ENCODE results near the gene ADCY1. TPM values are rescaled to one million over a fixed set of nuclear protein-coding genes. Genes with fewer than 3 reads are reported as not detected.

The ADCY1 gene
- total RNA-seq, 2 donors from 2014 or later, result 1.1 TPM

DNA sequence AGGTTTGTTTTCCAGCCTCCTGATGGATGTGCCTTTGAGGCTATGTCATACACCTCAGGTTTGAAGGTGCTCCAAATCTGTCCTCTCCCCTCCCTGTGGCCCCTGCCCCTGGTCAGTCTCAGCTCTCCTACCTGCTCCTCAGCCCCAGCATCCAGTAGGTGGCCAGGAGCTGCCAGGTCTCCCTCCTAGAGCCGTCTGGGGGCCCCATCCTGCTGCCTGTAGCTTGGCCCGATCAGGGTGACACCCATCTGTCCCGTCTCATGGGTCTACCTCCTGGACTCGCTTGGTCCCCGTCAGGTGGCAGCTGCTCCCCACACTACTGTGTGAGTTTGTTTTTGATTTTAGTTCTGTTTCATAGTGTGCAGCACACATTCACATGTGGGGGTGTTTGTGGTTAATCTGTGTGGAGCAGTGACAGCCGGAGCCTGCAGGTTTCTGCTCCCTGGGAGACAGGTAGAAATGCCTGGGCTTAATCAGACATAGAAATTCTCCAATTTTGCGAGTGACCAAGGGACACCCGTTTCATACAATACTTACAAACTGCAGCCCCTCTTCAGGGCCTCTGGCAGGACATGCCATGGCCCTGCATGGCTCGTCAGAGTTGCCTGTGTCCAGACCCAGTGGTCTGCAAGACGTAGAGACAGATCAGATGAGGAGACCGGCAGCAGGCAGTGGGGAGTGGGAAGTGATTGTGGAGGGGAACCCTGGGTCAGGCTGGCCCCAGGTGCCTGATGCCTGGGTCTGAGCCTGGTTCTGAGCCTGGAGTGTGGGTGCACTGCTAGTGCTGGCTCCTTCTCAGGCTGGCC is 17.1 kb downstream of the ADCY1 start:
- TF ChIP-seq, protein P1, sequence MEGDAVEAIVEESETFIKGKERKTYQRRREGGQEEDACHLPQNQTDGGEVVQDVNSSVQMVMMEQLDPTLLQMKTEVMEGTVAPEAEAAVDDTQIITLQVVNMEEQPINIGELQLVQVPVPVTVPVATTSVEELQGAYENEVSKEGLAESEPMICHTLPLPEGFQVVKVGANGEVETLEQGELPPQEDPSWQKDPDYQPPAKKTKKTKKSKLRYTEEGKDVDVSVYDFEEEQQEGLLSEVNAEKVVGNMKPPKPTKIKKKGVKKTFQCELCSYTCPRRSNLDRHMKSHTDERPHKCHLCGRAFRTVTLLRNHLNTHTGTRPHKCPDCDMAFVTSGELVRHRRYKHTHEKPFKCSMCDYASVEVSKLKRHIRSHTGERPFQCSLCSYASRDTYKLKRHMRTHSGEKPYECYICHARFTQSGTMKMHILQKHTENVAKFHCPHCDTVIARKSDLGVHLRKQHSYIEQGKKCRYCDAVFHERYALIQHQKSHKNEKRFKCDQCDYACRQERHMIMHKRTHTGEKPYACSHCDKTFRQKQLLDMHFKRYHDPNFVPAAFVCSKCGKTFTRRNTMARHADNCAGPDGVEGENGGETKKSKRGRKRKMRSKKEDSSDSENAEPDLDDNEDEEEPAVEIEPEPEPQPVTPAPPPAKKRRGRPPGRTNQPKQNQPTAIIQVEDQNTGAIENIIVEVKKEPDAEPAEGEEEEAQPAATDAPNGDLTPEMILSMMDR (IDR thresholded peaks at IDR 0.05), result no peak
- H3K36me3 ChIP-seq, result no peaks in the 10 kb centered on the region
- peak; percentile 13 for DNase-seq
- H3K4me1 ChIP-seq, result no peaks in the 10 kb centered on the region
- intact Hi-C loops (cut with DNase I), result no loop called here
- no peak overlapping the region for H3K9ac ChIP-seq (ENCODE audit: low read depth in 2 of 2, low read length in 2 of 2)
- no peaks in the 10 kb centered on the region for H3K9me3 ChIP-seq
- H3K4me3 ChIP-seq, result no peak overlapping the region
- H3K27ac ChIP-seq, result no peak overlapping the region
- no peaks in the 10 kb centered on the region for H3K27me3 ChIP-seq

DNA sequence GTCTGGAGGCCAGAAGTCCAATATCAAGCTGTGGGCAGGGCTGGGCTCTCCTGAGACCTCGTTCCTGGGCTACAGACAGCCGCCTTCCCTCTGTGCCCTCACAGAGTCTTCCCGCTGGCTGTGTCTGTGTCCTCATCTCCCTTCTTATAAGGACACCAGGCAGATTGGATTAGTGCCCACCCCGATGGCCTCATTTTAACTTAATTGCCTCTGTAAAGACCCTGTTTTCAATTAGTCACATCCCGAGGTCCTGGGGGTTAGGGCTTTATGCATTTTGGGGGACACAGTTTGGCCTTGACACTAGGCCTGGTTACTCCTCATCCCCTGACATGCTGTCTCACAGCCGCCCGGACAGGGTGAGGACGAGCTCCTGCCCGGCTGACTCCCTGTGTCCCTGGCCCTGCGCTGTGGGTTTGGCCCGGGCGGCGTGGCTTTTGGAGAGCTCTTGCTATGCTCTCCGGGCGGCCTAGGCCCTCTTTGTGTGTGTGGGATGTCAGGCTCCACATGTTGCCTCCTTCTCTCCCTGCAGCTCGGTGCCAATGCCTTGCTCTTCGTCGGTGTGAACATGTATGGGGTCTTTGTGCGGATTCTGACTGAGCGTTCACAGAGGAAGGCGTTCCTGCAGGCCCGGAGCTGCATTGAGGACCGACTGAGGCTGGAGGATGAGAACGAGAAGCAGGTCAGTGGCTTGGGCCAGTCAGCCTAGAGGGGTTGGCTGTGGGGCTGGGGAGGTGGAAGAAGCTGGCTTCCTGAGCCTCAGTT is 18.2 kb downstream of the ADCY1 start:
- no peak overlapping the region for H3K9ac ChIP-seq (ENCODE audit: low read depth in 2 of 2, low read length in 2 of 2)
- H3K9me3 ChIP-seq, result no peaks in the 10 kb centered on the region
- H3K27ac ChIP-seq, result no peak overlapping the region
- TF ChIP-seq, protein P1 (IDR thresholded peaks at IDR 0.05), result no peak
- intact Hi-C loops (cut with DNase I), result no loop called here
- DNase-seq, result peak; percentile 15
- H3K4me1 ChIP-seq, result no peaks in the 10 kb centered on the region
- no peak overlapping the region for H3K4me3 ChIP-seq
- H3K27me3 ChIP-seq, result no peaks in the 10 kb centered on the region
- no peaks in the 10 kb centered on the region for H3K36me3 ChIP-seq

DNA sequence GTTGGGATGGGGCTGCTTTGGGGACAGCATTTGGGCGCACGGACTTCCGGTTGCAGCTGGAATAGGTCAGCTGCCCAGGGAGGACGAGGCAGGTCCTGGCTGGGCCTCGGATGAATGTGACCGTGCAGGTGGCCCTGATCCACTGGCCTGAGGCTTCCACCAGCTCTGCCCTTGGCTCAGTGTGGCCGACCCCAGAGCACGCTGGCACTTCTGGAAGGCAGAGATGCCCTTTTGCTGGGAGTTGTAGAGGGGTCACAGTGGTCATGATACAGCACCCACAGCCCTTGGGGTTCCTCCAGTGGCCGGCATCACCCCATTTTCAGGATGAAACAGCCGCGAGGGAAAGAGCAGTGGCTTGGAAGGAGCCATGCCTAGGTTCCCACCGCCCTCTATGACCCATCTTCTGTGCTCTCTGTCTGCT is 19.0 kb downstream of the ADCY1 start:
- no peak overlapping the region for H3K9ac ChIP-seq (ENCODE audit: low read depth in 2 of 2, low read length in 2 of 2)
- no peaks in the 10 kb centered on the region for H3K9me3 ChIP-seq
- no peak overlapping the region for H3K4me3 ChIP-seq
- H3K27ac ChIP-seq, result no peak overlapping the region
- no peaks in the 10 kb centered on the region for H3K4me1 ChIP-seq
- H3K27me3 ChIP-seq, result no peaks in the 10 kb centered on the region
- DNase-seq, result peak; percentile 12
- no peaks in the 10 kb centered on the region for H3K36me3 ChIP-seq
- TF ChIP-seq, protein P1 (IDR thresholded peaks at IDR 0.05), result no peak
- intact Hi-C loops (cut with DNase I), result no loop called here

DNA sequence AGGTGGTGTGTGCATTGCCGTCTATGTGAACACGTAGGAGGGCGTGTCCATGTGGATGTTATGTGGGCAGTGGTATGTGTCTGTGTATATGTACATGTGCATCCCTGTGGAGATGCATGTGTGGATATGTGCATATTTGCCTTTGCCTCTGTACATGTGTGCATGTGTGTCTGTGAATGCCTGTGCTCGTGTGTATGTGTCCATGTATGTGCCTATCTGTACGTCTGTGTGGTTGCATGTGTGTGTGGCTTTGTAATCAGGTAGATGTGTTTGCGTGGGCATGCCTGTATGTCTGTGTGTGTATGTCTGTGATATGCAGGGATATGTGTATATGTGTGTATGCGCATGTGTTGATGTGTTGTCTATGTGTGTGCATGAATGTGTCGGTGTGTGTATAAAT is 19.7 kb downstream of the ADCY1 start:
- Histone ChIP-seq H3K4me1 (no peaks in the 10 kb centered on the region), H3K9ac (ENCODE audit: low read depth in 2 of 2, low read length in 2 of 2) (no peak overlapping the region), H3K36me3 (no peaks in the 10 kb centered on the region), H3K9me3 (no peaks in the 10 kb centered on the region), H3K27ac (no peak overlapping the region), H3K27me3 (no peaks in the 10 kb centered on the region), H3K4me3 (no peak overlapping the region)
- TF ChIP-seq, protein P1 (IDR thresholded peaks at IDR 0.05), result no peak
- DNase-seq, result peak; percentile 6
- intact Hi-C loops (cut with DNase I), result no loop called here

DNA sequence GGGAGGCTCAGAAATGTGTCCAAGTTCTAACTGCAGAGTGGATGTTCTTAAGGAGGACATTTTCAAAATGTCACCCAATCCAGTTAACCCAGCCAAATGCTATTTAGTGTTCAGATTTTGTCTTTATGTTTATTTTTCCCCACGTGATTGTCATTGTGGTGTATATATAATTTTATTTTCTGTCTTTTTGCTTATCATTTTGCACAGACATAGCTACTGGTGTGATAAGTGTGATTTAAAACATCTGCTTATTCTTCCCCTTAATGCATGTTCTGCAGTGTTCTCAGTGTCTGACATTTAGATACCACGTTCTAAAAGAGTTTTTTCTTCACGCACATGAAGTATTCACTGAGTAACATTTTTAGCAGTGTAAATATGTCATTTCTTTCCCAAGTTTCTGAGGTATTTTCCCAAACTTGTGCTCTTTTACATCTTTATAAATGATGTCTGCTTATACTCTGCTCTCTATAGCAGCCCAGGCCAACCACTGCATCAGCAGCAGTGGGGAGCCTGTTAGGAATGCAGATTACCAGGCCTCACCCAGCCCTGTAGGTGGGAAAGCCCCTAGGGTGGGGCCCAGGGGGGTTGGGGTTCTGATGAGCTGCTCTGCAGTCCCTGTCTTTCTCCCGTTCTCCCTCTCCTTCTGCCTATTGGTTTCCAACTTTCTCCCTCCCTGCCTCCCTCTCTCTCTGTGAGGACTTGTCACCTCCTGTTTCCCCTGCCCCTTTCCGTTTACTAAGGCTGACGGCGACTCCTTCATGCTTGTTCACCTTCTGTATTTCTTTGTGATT is 20.8 kb downstream of the ADCY1 start:
- intact Hi-C loops (cut with DNase I), result no loop called here
- peak; percentile 6 for DNase-seq
- no peaks in the 10 kb centered on the region for H3K27me3 ChIP-seq
- no peaks in the 10 kb centered on the region for H3K4me1 ChIP-seq
- no peaks in the 10 kb centered on the region for H3K36me3 ChIP-seq
- no peak overlapping the region for H3K9ac ChIP-seq (ENCODE audit: low read depth in 2 of 2, low read length in 2 of 2)
- H3K4me3 ChIP-seq, result no peak overlapping the region
- TF ChIP-seq, protein P1 (IDR thresholded peaks at IDR 0.05), result no peak
- no peaks in the 10 kb centered on the region for H3K9me3 ChIP-seq
- H3K27ac ChIP-seq, result no peak overlapping the region
